ENCODE data around the gene WDR87.

WDR87 gene

DNA sequence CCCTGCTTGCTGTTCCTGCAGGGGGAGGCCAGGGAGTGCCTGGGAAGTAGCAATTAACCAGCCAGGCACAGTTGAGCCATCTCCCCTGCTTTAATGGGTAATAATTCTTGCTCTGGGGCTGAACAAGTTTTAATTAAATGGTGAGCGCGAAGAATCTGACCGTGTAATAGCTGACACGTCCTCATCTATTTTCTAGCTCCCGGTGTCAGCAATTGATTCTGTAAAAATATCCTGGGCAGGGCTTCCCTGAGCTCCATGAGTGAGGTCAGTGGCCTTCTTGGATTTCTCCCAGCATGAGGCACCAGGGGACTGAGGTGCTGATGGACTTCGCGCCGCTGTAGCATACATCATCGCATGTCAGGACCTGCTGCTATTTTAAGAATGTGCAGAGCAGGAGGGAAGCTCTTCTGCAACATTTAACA is 27.6 kb upstream of the WDR87 start:
- DNase-seq = no peak
- no peaks in the 10 kb centered on the region for H3K9me3 ChIP-seq
- no peak overlapping the region for H3K4me3 ChIP-seq (ENCODE audit: low read depth, low read length)
- no peaks in the 10 kb centered on the region for H3K4me1 ChIP-seq
- no peaks in the 10 kb centered on the region for H3K27me3 ChIP-seq
- TF ChIP-seq, protein P1, sequence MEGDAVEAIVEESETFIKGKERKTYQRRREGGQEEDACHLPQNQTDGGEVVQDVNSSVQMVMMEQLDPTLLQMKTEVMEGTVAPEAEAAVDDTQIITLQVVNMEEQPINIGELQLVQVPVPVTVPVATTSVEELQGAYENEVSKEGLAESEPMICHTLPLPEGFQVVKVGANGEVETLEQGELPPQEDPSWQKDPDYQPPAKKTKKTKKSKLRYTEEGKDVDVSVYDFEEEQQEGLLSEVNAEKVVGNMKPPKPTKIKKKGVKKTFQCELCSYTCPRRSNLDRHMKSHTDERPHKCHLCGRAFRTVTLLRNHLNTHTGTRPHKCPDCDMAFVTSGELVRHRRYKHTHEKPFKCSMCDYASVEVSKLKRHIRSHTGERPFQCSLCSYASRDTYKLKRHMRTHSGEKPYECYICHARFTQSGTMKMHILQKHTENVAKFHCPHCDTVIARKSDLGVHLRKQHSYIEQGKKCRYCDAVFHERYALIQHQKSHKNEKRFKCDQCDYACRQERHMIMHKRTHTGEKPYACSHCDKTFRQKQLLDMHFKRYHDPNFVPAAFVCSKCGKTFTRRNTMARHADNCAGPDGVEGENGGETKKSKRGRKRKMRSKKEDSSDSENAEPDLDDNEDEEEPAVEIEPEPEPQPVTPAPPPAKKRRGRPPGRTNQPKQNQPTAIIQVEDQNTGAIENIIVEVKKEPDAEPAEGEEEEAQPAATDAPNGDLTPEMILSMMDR (IDR thresholded peaks at IDR 0.05; ENCODE audit: low read depth, low read length) = no peak
- no peaks in the 10 kb centered on the region for H3K36me3 ChIP-seq

DNA sequence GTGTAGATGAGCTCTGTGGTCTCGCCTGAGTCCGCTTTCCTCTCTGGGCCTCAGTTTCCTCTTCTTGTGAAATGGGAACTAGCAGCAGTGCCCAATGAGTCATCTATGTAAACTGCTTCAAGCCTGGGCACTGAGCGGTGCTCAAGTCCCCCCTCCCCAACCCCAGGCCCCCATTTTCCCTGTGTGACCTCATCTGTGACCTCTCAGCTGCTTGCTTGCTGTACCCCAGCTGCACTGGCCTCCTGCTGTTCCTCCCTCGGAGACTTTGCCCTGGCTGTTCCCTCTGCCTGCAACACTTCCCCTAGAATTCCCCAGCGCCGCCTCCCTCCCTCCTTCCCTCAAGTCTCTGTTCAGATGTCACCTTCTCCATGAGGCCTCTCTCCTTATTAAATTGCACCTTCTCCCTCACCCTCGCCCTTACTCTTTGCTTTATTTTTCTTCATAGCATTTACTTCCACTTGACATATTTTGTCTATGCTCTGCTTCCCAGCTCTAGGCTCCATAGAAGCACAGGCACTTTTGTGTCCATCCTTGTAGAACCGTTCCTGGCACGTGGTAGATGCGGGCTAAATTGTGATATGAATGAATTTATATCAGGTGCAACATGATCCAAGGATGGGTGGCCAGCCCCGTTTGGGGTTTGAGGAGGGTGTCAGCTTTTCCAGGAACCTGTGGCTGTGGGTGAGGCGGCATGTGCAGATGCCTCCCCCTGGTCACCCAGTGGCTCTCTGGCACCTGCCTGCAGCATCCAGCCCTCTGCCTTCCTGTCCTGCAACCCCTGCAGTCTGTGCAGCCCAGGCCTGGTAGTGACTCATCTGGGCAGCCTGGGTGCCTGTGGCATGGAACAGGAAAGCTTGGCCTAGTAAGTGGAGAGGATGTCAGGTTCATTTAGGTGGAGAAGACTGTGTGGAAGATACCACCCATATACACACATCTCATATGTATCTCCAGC is 26.9 kb upstream of the WDR87 start:
- H3K9me3 ChIP-seq = no peaks in the 10 kb centered on the region
- no peaks in the 10 kb centered on the region for H3K27me3 ChIP-seq
- H3K4me1 ChIP-seq = no peaks in the 10 kb centered on the region
- TF ChIP-seq, protein P1 (IDR thresholded peaks at IDR 0.05; ENCODE audit: low read depth, low read length) = no peak
- H3K4me3 ChIP-seq (ENCODE audit: low read depth, low read length) = no peak overlapping the region
- no peaks in the 10 kb centered on the region for H3K36me3 ChIP-seq
- peak; percentile 53 for DNase-seq

DNA sequence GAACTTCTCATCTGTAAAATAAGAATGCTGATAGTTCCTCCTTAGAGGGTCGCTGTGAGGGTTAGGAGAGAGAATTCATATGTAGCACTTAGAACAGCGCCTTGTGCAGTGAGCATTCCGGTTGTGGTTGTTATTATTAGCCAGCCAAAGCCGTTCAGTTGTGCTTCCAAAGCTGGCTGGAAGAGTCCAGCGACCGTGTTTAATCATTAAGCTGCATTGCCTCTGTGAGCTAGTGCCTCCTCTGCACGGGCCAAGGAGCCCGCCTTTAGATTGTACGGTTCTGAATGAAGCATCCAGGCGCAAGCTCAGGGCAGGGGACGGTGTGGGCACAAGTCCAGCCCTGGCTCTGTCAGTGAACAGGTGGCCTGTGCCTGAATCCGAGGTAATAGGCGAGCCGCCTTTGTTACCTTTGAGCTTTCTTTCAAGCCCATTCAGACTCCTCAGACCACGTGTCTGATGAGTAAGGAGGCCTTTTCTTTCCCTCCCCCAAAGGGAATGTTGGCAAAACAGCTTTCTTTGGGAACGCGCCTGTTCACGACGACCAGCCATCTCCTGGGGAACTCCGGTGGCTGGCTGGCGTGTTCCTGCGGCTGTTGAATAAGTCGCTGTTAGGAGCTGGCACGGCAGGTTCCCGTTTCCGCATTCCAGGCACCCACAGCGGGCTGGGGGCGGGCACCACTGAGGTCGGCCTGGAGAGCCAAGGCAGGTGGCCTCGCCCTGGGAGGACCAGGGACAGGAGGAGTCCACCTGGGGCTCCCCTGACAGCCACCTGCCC is 25.7 kb upstream of the WDR87 start:
- Histone ChIP-seq H3K36me3 (no peaks in the 10 kb centered on the region), H3K27me3 (no peaks in the 10 kb centered on the region), H3K9me3 (no peaks in the 10 kb centered on the region), H3K4me3 (ENCODE audit: low read depth, low read length) (no peak overlapping the region), H3K4me1 (no peaks in the 10 kb centered on the region)
- TF ChIP-seq, protein P1 (IDR thresholded peaks at IDR 0.05; ENCODE audit: low read depth, low read length) = no peak
- DNase-seq = no peak

DNA sequence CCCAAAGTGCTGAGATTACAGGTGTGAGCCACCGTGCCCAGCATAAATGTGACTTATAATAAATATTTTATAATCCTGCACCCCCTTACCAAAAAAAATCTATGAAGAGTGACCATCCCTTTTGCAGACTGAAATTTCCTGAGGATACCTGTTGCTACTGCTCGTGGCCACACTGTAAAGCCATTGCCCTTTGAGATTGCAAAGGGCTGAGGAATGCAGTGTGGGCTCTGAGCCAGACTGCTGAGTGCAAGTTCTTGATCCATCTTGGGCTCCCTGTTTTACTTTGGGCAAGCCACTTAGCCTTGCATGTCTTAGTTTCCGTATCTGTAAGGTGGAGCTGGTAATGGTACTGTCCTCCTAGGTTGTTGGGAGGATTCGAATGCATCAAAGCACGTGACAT is 24.0 kb upstream of the WDR87 start:
- Histone ChIP-seq H3K27me3 (no peaks in the 10 kb centered on the region), H3K9me3 (no peaks in the 10 kb centered on the region), H3K4me3 (ENCODE audit: low read depth, low read length) (no peak overlapping the region), H3K4me1 (no peaks in the 10 kb centered on the region), H3K36me3 (no peaks in the 10 kb centered on the region)
- DNase-seq = no peak
- TF ChIP-seq, protein P1 (IDR thresholded peaks at IDR 0.05; ENCODE audit: low read depth, low read length) = no peak

DNA sequence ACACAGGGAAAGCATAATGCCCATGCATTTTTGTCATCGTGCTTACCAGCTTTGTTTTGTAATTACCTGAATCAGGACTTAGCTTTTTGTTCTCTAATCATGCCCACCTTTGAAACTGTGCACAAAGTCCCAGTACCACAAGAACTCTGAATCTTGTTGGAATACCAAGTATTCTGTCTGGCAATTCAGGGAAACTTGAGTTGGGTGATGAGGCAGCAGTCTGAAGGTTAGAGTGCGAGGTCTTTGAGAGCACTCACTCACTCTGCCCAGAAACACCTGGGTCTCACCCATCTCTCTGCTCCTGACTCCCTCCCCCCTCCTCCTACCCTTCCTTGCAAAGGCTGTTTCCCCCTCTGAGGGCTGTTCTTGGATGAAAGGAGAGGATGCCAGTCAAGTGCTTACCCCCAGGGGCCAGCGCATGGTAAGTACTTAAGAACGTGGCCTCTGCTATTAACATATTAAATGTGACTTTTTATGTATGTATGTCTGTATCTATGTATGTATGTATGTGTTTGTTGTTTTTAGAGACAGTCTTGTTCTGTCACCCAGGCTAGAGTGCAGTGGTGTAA is 23.0 kb upstream of the WDR87 start:
- H3K4me1 ChIP-seq = no peaks in the 10 kb centered on the region
- no peak for DNase-seq
- no peaks in the 10 kb centered on the region for H3K9me3 ChIP-seq
- TF ChIP-seq, protein P1 (IDR thresholded peaks at IDR 0.05; ENCODE audit: low read depth, low read length) = no peak
- no peak overlapping the region for H3K4me3 ChIP-seq (ENCODE audit: low read depth, low read length)
- no peaks in the 10 kb centered on the region for H3K36me3 ChIP-seq
- H3K27me3 ChIP-seq = no peaks in the 10 kb centered on the region

All from BE2C (cell line).